H1 (cell line): ENCODE measurements around the gene CXCR5. TPM values are rescaled to one million over a fixed set of nuclear protein-coding genes. Genes with fewer than 3 reads are reported as not detected.

Experiments used
- GABPA ChIP-seq: IDR thresholded peaks from 2 replicates; pipeline ENCODE4 v1.6.1; 2011; ENCODE audit warnings: mild to moderate bottlenecking, low read length, moderate library complexity, borderline replicate concordance; ENCODE audit not compliant: insufficient read depth
- RXRA ChIP-seq: IDR thresholded peaks from 2 replicates; pipeline ENCODE4 v1.6.1; 2011; ENCODE audit warnings: low read depth, mild to moderate bottlenecking, low read length, moderate library complexity; ENCODE audit not compliant: insufficient read depth
- SAP30 ChIP-seq: fragments of 300-600 bp; sonication (generic); IDR thresholded peaks from 2 replicates; pipeline ENCODE4 v1.7.1; 2012; ENCODE audit warnings: low read length, moderate library complexity, mild to moderate bottlenecking, inconsistent platforms; ENCODE audit not compliant: insufficient read depth, insufficient replicate concordance
- SIN3A ChIP-seq, 2 experiments: IDR thresholded peaks in 1 of 2; conservative IDR thresholded peaks in 1 of 2; 2 replicates each; pipeline ENCODE4 v1.6.1; 2011 to 2012; ENCODE audit warnings: low read length in 2 of 2, improper control_type of control experiment in 1 of 2, low read depth in 1 of 2, mild to moderate bottlenecking in 1 of 2
- SIRT6 ChIP-seq: IDR thresholded peaks from one replicate; pipeline ENCODE4 v1.7.1; 2012; ENCODE audit warnings: low read length, inconsistent platforms
- SP2 ChIP-seq: IDR thresholded peaks from 2 replicates; pipeline ENCODE4 v1.6.1; 2012; ENCODE audit warnings: mild to moderate bottlenecking, low read length, inconsistent platforms
- YY1 ChIP-seq: IDR thresholded peaks from 2 replicates; pipeline ENCODE4 v1.6.1; 2011; ENCODE audit warnings: low read depth, mild to moderate bottlenecking, low read length
- polyA plus RNA-seq, 7 experiments: library from polyadenylated mRNA; depleted of rRNA in 3 of 7; stranded (reverse) in 5 of 7; unstranded in 2 of 7; fragments of >200 nt in 5 of 7; fragments of 200-250 nt in 2 of 7; gene quantifications; 1 replicate in 5 of 7; 2 replicates in 1 of 7; 4 replicates in 1 of 7; pipeline versions ENCODE4 v1.2.1 to v1.2.3, GENCODE V29; 2011 to 2013; ENCODE audit warnings: missing spikeins in 2 of 7, mixed read lengths in 2 of 7
- total RNA-seq: library from RNA; stranded (reverse); fragmentation: NEBNext Ultra II Directional; extraction: Animal tissue kit (Norgen Biotek cat#: 25700); gene quantifications from 2 replicates; pipeline ENCODE4 v1.2.1, GENCODE V29; 2021

The CXCR5 gene
- total and polyA plus RNA-seq, 2 of the 8 experiments (the other 6 are each of a cell fraction or from before 2014, with no cell fraction given) = not detected

DNA sequence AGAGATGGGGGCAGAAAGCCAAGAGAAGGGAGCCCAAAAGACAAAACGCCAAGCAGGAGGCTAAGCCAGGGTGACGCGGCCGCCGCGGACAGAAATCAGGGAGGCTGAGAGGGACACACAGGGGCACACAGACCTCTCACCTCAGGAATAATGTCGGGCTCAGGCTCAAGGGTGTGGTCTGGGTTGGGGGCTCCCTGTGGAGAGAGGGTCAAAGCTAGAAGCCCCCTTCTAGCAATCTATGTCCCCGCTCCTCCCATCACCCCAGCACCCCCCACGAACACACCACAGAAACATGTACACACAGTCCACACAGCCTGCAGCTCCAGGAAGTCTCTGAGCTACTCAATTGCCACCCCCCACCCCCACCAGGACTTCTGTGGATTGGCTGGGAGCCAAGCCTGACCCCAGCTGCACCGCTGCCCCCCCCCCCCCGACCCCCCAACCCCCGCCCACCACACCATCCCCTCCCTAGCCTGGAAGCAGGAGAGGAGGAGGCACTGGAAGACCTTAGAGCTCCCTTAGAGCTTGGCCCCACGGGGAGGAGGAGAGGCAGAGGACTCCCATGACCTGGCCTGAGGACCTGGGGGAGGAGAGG, 35.1 kb downstream of the CXCR5 start (continued):
- TF ChIP-seq SAP30 (no peak), GABPA (no peak), YY1 (no peak), SIN3A (conservative IDR thresholded peaks at IDR 0.05 in 1 of 2, IDR thresholded peaks at IDR 0.05 in 1 of 2; ENCODE audit: low read depth in 1 of 2, low read length in 2 of 2) (no peak), SP2 (no peak), SIRT6 (no peak), RXRA (no peak)
